ENCODE data around the gene ARNT2. TPM values are rescaled to one million over a fixed set of nuclear protein-coding genes. Genes with fewer than 3 reads are reported as not detected.

The ARNT2 gene
- total RNA-seq, 1 donor from 2014 or later: 3.6 TPM

DNA sequence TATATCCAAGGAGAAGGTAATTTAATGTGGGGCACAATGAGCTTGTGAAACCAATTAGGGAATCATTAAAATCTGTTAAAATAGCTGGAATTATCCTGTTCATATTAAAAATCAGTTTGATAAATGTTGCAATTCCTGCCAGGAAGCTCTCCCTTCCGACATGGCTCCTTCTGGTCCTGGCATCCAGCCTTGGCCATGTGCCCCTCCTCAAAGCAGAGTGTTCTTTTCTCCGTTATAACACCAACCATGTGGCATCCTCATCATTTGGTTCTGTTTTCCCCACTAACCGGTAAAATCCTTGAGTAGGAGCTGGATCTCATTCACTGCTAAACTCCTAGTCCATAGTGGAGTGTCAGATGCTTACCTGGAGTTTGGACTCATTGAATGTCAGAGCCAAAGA lies 127.2 kb downstream of the ARNT2 start:
- no peaks in the 10 kb centered on the region for H3K36me3 ChIP-seq
- H3K27ac ChIP-seq (replicated peaks): no peak overlapping the region
- intact Hi-C loops (cut with micrococcal nuclease): no loop called here
- H3K9me3 ChIP-seq (replicated peaks): peaks cover 8% of the 10 kb centered on the region
- TF ChIP-seq, protein P1, sequence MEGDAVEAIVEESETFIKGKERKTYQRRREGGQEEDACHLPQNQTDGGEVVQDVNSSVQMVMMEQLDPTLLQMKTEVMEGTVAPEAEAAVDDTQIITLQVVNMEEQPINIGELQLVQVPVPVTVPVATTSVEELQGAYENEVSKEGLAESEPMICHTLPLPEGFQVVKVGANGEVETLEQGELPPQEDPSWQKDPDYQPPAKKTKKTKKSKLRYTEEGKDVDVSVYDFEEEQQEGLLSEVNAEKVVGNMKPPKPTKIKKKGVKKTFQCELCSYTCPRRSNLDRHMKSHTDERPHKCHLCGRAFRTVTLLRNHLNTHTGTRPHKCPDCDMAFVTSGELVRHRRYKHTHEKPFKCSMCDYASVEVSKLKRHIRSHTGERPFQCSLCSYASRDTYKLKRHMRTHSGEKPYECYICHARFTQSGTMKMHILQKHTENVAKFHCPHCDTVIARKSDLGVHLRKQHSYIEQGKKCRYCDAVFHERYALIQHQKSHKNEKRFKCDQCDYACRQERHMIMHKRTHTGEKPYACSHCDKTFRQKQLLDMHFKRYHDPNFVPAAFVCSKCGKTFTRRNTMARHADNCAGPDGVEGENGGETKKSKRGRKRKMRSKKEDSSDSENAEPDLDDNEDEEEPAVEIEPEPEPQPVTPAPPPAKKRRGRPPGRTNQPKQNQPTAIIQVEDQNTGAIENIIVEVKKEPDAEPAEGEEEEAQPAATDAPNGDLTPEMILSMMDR (IDR thresholded peaks at IDR 0.05; ENCODE audit: borderline replicate concordance): no peak
- no peak overlapping the region for H3K4me3 ChIP-seq
- no peaks in the 10 kb centered on the region for H3K27me3 ChIP-seq (ENCODE audit: low read depth)
- peaks cover 22% of the 10 kb centered on the region for H3K4me1 ChIP-seq
- DNase-seq: no peak

DNA sequence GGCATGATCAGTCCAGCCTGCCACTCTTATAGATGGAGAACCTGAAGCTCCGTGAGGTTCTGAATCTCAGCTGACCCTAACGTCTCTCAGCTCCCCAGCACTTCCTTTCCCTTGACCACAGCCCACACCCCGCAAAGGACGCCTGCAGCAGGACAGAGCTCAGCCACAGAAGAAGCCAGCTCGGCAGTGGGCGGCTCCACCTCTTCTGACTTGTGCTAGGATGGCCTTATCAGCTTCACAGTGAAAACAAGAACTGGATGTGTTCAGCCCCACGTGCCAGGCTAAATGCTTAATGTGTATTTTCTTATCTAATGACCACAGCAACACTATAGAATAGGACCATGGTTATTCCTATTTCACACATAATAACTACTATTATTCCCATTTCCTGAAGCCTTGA lies 127.6 kb downstream of the ARNT2 start:
- no peak overlapping the region for H3K27ac ChIP-seq (replicated peaks)
- peaks cover 18% of the 10 kb centered on the region for H3K4me1 ChIP-seq
- H3K36me3 ChIP-seq: no peaks in the 10 kb centered on the region
- intact Hi-C loops (cut with micrococcal nuclease): no loop called here
- H3K27me3 ChIP-seq (ENCODE audit: low read depth): no peaks in the 10 kb centered on the region
- H3K4me3 ChIP-seq: no peak overlapping the region
- no peak for DNase-seq
- peaks cover 8% of the 10 kb centered on the region for H3K9me3 ChIP-seq (replicated peaks)
- TF ChIP-seq, protein P1 (IDR thresholded peaks at IDR 0.05; ENCODE audit: borderline replicate concordance): no peak

DNA sequence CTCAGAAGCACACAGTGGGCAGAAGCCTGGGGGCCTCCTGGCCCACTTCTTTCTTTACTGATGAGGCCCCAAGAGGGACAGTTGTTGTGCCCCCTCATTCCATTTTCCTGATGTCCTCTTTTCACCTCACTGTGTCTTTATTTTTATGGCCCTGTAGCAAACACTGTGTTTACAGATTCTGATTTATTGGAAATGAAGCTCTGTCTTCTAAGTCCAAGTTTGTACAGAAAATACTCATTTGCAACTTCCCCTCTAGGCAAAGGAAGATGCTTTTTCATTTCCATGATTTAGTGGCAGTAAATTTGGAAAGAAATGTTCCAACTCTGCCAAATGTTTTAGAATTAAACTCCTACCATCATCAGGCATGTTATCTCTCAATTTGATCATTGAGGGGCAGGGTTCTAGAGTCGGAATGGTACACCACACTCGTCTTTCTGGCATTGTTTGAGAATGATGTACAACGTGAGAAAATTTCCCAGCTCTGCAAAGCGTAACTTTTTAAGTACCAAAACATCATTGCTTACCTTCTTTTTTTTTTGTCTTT lies 129.7 kb downstream of the ARNT2 start:
- TF ChIP-seq, protein P1 (IDR thresholded peaks at IDR 0.05; ENCODE audit: borderline replicate concordance): no peak
- H3K9me3 ChIP-seq (replicated peaks): peaks cover 8% of the 10 kb centered on the region
- no peak overlapping the region for H3K27ac ChIP-seq (replicated peaks)
- intact Hi-C loops (cut with micrococcal nuclease): no loop called here
- no peak for DNase-seq
- no peaks in the 10 kb centered on the region for H3K27me3 ChIP-seq (ENCODE audit: low read depth)
- no peaks in the 10 kb centered on the region for H3K36me3 ChIP-seq
- no peak overlapping the region for H3K4me3 ChIP-seq
- peaks cover 9% of the 10 kb centered on the region for H3K4me1 ChIP-seq

DNA sequence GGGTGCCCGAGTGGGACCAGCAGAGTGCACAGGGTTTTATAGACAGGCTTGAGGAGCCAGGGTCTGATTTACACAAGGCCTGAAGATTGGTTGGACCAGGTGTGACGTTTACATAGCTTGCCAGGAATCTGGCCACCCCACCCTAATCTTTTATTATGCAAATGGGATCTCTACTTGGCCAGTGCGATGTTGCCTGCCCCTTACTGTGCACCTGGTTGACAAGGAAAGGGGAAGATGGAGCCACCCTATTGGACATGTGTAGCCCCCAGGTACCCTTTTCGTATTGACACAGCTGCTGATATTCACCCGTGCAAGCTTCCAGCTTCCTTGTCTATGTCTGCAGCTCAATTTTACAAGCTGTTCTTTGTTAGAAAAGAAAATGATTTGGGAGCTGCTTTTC lies 132.0 kb downstream of the ARNT2 start:
- no peak for DNase-seq
- no peak overlapping the region for H3K4me3 ChIP-seq
- intact Hi-C loops (cut with micrococcal nuclease): no loop called here
- TF ChIP-seq, protein P1 (IDR thresholded peaks at IDR 0.05; ENCODE audit: borderline replicate concordance): no peak
- H3K27ac ChIP-seq (replicated peaks): no peak overlapping the region
- no peaks in the 10 kb centered on the region for H3K27me3 ChIP-seq (ENCODE audit: low read depth)
- peaks cover 8% of the 10 kb centered on the region for H3K4me1 ChIP-seq
- peaks cover 13% of the 10 kb centered on the region for H3K9me3 ChIP-seq (replicated peaks)
- H3K36me3 ChIP-seq: no peaks in the 10 kb centered on the region

DNA sequence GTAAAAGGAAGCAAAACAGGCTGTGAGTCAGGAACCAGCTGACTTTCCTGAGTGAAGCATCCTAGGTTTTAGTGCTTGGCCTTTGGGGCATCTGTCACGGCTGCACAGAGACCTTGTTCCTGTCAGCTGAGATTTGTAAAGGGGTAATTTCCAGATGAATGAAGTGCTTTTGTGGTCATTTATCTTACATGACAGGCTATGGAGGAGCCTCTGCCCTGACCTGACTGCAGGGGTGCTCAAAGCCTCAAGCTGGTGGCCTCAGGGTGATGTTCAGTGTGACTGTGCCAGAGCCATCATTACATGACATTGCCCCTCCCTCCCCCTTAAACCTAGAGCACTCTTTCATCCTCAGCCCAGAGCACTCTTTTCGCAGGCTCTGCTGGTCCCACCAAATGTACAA lies 132.5 kb downstream of the ARNT2 start:
- H3K4me3 ChIP-seq: no peak overlapping the region
- no peaks in the 10 kb centered on the region for H3K36me3 ChIP-seq
- intact Hi-C loops (cut with micrococcal nuclease): no loop called here

More for the DNA sequence above, 132.5 kb downstream of the ARNT2 start:
- H3K9me3 ChIP-seq (replicated peaks): peaks cover 13% of the 10 kb centered on the region
- H3K4me1 ChIP-seq: peaks cover 3% of the 10 kb centered on the region
- DNase-seq: no peak
- H3K27ac ChIP-seq (replicated peaks): no peak overlapping the region
- TF ChIP-seq, protein P1 (IDR thresholded peaks at IDR 0.05; ENCODE audit: borderline replicate concordance): no peak
- no peaks in the 10 kb centered on the region for H3K27me3 ChIP-seq (ENCODE audit: low read depth)

Data from left ventricle myocardium inferior (tissue), 1 donor.